Skeletal muscle tissue (tissue), 4 donors: ENCODE data around the gene SOAT2. TPM values are rescaled to one million over a fixed set of nuclear protein-coding genes. Genes with fewer than 3 reads are reported as not detected.

Experiments used
- H3K27ac ChIP-seq: one replicate; pipeline ENCODE4 v1.7.0; 2013; ENCODE audit warnings: mild to moderate bottlenecking, low read depth, low read length, inconsistent platforms
- H3K27me3 ChIP-seq, 3 donors: one replicate each; pipeline ENCODE4 v1.7.0; 2013; ENCODE audit warnings: low read length in 3 of 3; ENCODE audit not compliant: control insufficient read depth in 3 of 3, insufficient read depth in 3 of 3
- H3K36me3 ChIP-seq, 3 donors: one replicate each; pipeline ENCODE4 v1.7.0; 2013; ENCODE audit warnings: low read length in 3 of 3; ENCODE audit not compliant: control insufficient read depth in 3 of 3, insufficient read depth in 3 of 3
- H3K4me1 ChIP-seq, 3 donors: one replicate each; pipeline ENCODE4 v1.7.0; 2013; ENCODE audit warnings: low read length in 3 of 3, mild to moderate bottlenecking in 3 of 3; ENCODE audit not compliant: control insufficient read depth in 3 of 3, insufficient read depth in 3 of 3
- H3K4me3 ChIP-seq, 3 donors: one replicate each; pipeline ENCODE4 v1.7.0; 2013; ENCODE audit warnings: low read length in 3 of 3
- H3K9ac ChIP-seq, 3 donors: one replicate each; pipeline ENCODE4 v1.7.0; 2013; ENCODE audit warnings: low read length in 3 of 3, mild to moderate bottlenecking in 3 of 3, moderate library complexity in 2 of 3, low read depth in 1 of 3
- H3K9me3 ChIP-seq, 3 donors: one replicate each; pipeline ENCODE4 v1.7.0; 2013; ENCODE audit warnings: low read length in 3 of 3; ENCODE audit not compliant: control insufficient read depth in 3 of 3
- total RNA-seq: library from RNA; depleted of rRNA; stranded (reverse); fragments of >200 nt; gene quantifications from one replicate; pipeline ENCODE4 v1.2.3, GENCODE V29; 2014
- donor health status: Osteomylitis.

SOAT2 gene
- total RNA-seq, 1 donor from 2014 or later: under 0.01 TPM

- Histone ChIP-seq H3K27me3 (no peaks in the 10 kb centered on the region), H3K36me3 (no peaks in the 10 kb centered on the region), H3K9ac (no peak overlapping the region), H3K4me3 (no peak overlapping the region), H3K4me1 (no peaks in the 10 kb centered on the region), H3K9me3 (no peaks in the 10 kb centered on the region), H3K27ac (no peak overlapping the region)
Measured at GRCh38 chr12:53122961-53123468, 19.7 kb downstream of the SOAT2 start.

GRCh38 chr12:53123578-53124351 is 20.5 kb downstream of the SOAT2 start:
- H3K27ac ChIP-seq: no peak overlapping the region
- no peaks in the 10 kb centered on the region for H3K27me3 ChIP-seq
- H3K9ac ChIP-seq: no peak overlapping the region
- H3K36me3 ChIP-seq: no peaks in the 10 kb centered on the region
- no peak overlapping the region for H3K4me3 ChIP-seq
- H3K4me1 ChIP-seq: no peaks in the 10 kb centered on the region
- no peaks in the 10 kb centered on the region for H3K9me3 ChIP-seq

DNA sequence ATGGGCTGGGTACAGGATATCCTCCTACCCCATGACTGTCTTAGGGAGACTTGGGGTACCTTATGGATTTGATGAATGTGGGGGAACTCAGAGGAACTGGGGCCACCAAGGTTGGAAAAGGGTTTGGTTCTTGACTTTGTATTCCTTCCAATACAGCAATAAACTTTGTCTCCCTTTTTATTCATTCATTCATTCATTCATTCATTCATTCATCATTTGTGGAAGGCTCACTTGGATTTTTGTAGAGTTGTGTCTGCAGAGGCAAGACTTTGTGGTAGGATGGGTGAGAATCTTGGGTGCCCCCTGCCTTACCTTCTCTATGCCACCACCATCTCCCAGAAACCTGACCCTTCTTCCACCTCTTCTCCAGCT is 21.1 kb downstream of the SOAT2 start:
- H3K4me3 ChIP-seq: no peak overlapping the region
- no peak overlapping the region for H3K27ac ChIP-seq
- H3K9ac ChIP-seq: no peak overlapping the region
- no peaks in the 10 kb centered on the region for H3K9me3 ChIP-seq
- no peaks in the 10 kb centered on the region for H3K36me3 ChIP-seq
- H3K27me3 ChIP-seq: no peaks in the 10 kb centered on the region
- H3K4me1 ChIP-seq: no peaks in the 10 kb centered on the region

DNA sequence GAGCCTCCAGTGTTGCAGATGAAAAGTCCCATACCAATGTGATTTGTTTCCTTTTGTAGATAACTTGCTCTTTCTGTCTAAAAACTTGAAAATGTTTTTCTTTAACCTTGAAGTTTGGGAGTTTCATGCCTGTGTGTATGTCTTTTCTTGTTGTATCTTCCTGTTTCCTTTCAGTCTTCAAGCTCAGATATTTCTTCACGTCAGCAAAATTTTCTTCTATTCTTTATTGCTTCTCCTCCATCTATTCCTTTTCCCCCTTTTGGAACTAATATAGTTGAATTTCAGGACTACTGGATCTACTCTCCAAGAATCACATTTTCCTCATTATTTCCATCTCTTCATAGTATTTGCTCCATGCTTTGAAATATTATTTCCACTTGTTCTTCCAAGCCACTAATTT is 23.9 kb downstream of the SOAT2 start:
- Histone ChIP-seq H3K9me3 (no peaks in the 10 kb centered on the region), H3K4me3 (no peak overlapping the region), H3K36me3 (no peaks in the 10 kb centered on the region), H3K9ac (no peak overlapping the region), H3K27me3 (no peaks in the 10 kb centered on the region), H3K27ac (no peak overlapping the region), H3K4me1 (no peaks in the 10 kb centered on the region)

- H3K4me1 ChIP-seq: no peaks in the 10 kb centered on the region
- H3K27me3 ChIP-seq: no peaks in the 10 kb centered on the region
- no peak overlapping the region for H3K4me3 ChIP-seq
- no peaks in the 10 kb centered on the region for H3K36me3 ChIP-seq
- no peak overlapping the region for H3K9ac ChIP-seq
- H3K27ac ChIP-seq: no peak overlapping the region
- no peaks in the 10 kb centered on the region for H3K9me3 ChIP-seq
Measured at GRCh38 chr12:53128780-53129569, 25.7 kb downstream of the SOAT2 start.

DNA sequence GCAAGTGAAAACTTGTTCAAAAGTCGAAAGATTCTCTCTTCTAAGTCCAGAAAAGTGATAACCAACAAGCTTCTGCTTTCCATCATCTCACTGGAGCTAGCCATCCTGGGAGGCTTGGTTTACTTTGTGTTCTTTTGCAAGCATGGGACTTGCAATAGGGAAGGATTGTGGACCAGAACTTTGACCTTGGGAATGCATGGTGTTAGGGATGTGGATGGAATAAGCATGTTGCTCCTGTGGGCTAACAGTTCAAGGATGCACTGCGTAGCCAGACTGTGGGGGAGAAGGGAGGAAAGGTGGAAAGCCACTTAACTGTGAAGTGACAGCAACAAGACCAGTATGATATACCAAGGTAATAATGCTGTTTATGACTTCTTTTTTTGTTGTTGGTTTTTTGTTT is 28.6 kb downstream of the SOAT2 start:
- no peak overlapping the region for H3K4me3 ChIP-seq
- no peak overlapping the region for H3K9ac ChIP-seq
- H3K4me1 ChIP-seq: no peaks in the 10 kb centered on the region
- no peaks in the 10 kb centered on the region for H3K27me3 ChIP-seq
- H3K27ac ChIP-seq: no peak overlapping the region
- no peaks in the 10 kb centered on the region for H3K36me3 ChIP-seq
- no peaks in the 10 kb centered on the region for H3K9me3 ChIP-seq

GRCh38 chr12:53133722-53134121 is 30.4 kb downstream of the SOAT2 start:
- Histone ChIP-seq H3K9ac (no peak overlapping the region), H3K27ac (no peak overlapping the region), H3K36me3 (no peaks in the 10 kb centered on the region), H3K4me3 (no peak overlapping the region), H3K9me3 (no peaks in the 10 kb centered on the region), H3K27me3 (no peaks in the 10 kb centered on the region), H3K4me1 (no peaks in the 10 kb centered on the region)

- Histone ChIP-seq H3K9me3 (no peaks in the 10 kb centered on the region), H3K27ac (no peak overlapping the region), H3K4me3 (no peak overlapping the region), H3K36me3 (no peaks in the 10 kb centered on the region), H3K9ac (no peak overlapping the region), H3K4me1 (no peaks in the 10 kb centered on the region), H3K27me3 (no peaks in the 10 kb centered on the region)
Measured at GRCh38 chr12:53143355-53143754, 40.1 kb downstream of the SOAT2 start.

GRCh38 chr12:53145383-53146260 is 42.3 kb downstream of the SOAT2 start:
- no peak overlapping the region for H3K9ac ChIP-seq
- no peaks in the 10 kb centered on the region for H3K9me3 ChIP-seq
- no peak overlapping the region for H3K27ac ChIP-seq

More at GRCh38 chr12:53145383-53146260, 42.3 kb downstream of the SOAT2 start:
- Histone ChIP-seq H3K27me3 (no peaks in the 10 kb centered on the region), H3K36me3 (no peaks in the 10 kb centered on the region), H3K4me3 (no peak overlapping the region), H3K4me1 (no peaks in the 10 kb centered on the region)
